ENCODE measurements around the gene IL17C. TPM values are rescaled to one million over a fixed set of nuclear protein-coding genes. Genes with fewer than 3 reads are reported as not detected.

Gene IL17C
- total and polyA plus RNA-seq, 9 of the 15 experiments (the other 6 are each of a cell fraction or from before 2014, with no cell fraction given), result not detected

DNA sequence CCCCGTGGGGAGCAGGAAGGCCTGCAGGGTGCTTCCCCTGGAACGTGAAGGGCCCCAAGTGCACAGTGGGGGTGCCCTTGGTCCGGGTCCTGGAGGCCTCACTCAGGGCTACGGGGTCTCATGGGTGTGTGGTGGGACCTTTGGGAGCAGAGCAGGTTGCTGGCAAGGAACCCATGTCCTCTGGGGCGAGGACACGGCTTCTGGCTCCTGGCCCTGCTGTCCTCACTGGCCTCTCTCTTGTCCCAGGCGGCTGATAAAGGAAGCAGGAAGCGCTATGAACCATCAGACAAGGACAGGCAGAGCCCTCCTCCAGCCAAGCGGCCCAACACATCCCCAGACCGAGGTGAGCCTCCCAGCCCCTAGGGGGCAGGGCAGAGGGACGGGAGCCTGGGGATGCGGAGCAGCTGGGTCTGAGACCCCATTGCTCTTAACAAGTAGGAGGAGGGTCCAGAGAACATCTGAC, 9.8 kb upstream of the IL17C start (continued):
- TF ChIP-seq, protein P1, sequence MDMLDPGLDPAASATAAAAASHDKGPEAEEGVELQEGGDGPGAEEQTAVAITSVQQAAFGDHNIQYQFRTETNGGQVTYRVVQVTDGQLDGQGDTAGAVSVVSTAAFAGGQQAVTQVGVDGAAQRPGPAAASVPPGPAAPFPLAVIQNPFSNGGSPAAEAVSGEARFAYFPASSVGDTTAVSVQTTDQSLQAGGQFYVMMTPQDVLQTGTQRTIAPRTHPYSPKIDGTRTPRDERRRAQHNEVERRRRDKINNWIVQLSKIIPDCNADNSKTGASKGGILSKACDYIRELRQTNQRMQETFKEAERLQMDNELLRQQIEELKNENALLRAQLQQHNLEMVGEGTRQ (CRISPR knock-in tag; IDR thresholded peaks at IDR 0.05), result no peak
- TF ChIP-seq ILK (tag; IDR thresholded peaks at IDR 0.05; ENCODE audit: borderline replicate concordance, low read depth), result no peak
- 0 out of 3 replicates have a peak, but pooled peaks of 1 of the 2 experiments have one; percentile 56 for TF ChIP-seq CBX3 (IDR thresholded peaks at IDR 0.05; ENCODE audit: borderline replicate concordance in 1 of 2, low read length in 2 of 2)
- peak; percentile 12 for TF ChIP-seq TAF1 (IDR thresholded peaks at IDR 0.05; ENCODE audit: control insufficient read depth, extremely low read depth, insufficient read depth, low read length, severe bottlenecking)
- no peak for TF ChIP-seq NBN (IDR thresholded peaks at IDR 0.05; ENCODE audit: low read depth)
- no peak for TF ChIP-seq SETDB1 (IDR thresholded peaks at IDR 0.05; ENCODE audit: low read length)
- TF ChIP-seq TCF7L2 (IDR thresholded peaks at IDR 0.05; ENCODE audit: low read depth, low read length), result no peak
- TF ChIP-seq PHTF2 (CRISPR knock-in tag; IDR thresholded peaks at IDR 0.05), result no peak
- TF ChIP-seq, protein P2, sequence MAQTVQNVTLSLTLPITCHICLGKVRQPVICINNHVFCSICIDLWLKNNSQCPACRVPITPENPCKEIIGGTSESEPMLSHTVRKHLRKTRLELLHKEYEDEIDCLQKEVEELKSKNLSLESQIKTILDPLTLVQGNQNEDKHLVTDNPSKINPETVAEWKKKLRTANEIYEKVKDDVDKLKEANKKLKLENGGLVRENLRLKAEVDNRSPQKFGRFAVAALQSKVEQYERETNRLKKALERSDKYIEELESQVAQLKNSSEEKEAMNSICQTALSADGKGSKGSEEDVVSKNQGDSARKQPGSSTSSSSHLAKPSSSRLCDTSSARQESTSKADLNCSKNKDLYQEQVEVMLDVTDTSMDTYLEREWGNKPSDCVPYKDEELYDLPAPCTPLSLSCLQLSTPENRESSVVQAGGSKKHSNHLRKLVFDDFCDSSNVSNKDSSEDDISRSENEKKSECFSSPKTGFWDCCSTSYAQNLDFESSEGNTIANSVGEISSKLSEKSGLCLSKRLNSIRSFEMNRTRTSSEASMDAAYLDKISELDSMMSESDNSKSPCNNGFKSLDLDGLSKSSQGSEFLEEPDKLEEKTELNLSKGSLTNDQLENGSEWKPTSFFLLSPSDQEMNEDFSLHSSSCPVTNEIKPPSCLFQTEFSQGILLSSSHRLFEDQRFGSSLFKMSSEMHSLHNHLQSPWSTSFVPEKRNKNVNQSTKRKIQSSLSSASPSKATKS (CRISPR knock-in tag; IDR thresholded peaks at IDR 0.05), result no peak
- TF ChIP-seq, protein P3, sequence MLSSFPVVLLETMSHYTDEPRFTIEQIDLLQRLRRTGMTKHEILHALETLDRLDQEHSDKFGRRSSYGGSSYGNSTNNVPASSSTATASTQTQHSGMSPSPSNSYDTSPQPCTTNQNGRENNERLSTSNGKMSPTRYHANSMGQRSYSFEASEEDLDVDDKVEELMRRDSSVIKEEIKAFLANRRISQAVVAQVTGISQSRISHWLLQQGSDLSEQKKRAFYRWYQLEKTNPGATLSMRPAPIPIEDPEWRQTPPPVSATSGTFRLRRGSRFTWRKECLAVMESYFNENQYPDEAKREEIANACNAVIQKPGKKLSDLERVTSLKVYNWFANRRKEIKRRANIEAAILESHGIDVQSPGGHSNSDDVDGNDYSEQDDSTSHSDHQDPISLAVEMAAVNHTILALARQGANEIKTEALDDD (IDR thresholded peaks at IDR 0.05), result no peak
- TF ChIP-seq, protein P4, sequence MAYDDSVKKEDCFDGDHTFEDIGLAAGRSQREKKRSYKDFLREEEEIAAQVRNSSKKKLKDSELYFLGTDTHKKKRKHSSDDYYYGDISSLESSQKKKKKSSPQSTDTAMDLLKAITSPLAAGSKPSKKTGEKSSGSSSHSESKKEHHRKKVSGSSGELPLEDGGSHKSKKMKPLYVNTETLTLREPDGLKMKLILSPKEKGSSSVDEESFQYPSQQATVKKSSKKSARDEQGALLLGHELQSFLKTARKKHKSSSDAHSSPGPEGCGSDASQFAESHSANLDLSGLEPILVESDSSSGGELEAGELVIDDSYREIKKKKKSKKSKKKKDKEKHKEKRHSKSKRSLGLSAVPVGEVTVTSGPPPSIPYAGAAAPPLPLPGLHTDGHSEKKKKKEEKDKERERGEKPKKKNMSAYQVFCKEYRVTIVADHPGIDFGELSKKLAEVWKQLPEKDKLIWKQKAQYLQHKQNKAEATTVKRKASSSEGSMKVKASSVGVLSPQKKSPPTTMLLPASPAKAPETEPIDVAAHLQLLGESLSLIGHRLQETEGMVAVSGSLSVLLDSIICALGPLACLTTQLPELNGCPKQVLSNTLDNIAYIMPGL (CRISPR knock-in tag; IDR thresholded peaks at IDR 0.05), result no peak
- TF ChIP-seq SRF (CRISPR knock-in tag; IDR thresholded peaks at IDR 0.05), result no peak; a peak in 1 of 4 replicates
- TF ChIP-seq FOXA3 (CRISPR knock-in tag; conservative IDR thresholded peaks at IDR 0.05 in 1 of 2, IDR thresholded peaks at IDR 0.05 in 1 of 2), result no peak
- no peak for TF ChIP-seq BRCA1 (IDR thresholded peaks at IDR 0.05)
- TF ChIP-seq BRCA1 (CRISPR knock-in tag; IDR thresholded peaks at IDR 0.05), result 0 out of 2 replicates have a peak, but pooled peaks have one; percentile 73
- TF ChIP-seq FOXJ2 (tag; IDR thresholded peaks at IDR 0.05), result no peak
- TF ChIP-seq U2AF1 (optimal IDR thresholded peaks at IDR 0.05; ENCODE audit: low read depth, low read length), result no peak
- TF ChIP-seq SLC30A9 (CRISPR knock-in tag; IDR thresholded peaks at IDR 0.05), result no peak
- no peak for TF ChIP-seq HOXB6 (CRISPR knock-in tag; IDR thresholded peaks at IDR 0.05; ENCODE audit: borderline replicate concordance)
- TF ChIP-seq POLR2AphosphoS2 (IDR thresholded peaks at IDR 0.05; ENCODE audit: low read length), result no peak
- TF ChIP-seq POLR2AphosphoS5 (IDR thresholded peaks at IDR 0.05; ENCODE audit: control insufficient read depth, insufficient read depth, low read depth, low read length), result no peak
- no peak for TF ChIP-seq JUNB (CRISPR knock-in tag; conservative IDR thresholded peaks at IDR 0.05)
- no peak for TF ChIP-seq FOSL1 (tag; conservative IDR thresholded peaks at IDR 0.05)
- no peak for TF ChIP-seq XRCC3 (IDR thresholded peaks at IDR 0.05)

Data from K562 (cell line).